Measurements from ENCODE around the gene LRRC47.

The LRRC47 gene

GRCh38 chr1:3746389-3746829, 49.9 kb downstream of the LRRC47 start:
- no peak for DNase-seq

DNA sequence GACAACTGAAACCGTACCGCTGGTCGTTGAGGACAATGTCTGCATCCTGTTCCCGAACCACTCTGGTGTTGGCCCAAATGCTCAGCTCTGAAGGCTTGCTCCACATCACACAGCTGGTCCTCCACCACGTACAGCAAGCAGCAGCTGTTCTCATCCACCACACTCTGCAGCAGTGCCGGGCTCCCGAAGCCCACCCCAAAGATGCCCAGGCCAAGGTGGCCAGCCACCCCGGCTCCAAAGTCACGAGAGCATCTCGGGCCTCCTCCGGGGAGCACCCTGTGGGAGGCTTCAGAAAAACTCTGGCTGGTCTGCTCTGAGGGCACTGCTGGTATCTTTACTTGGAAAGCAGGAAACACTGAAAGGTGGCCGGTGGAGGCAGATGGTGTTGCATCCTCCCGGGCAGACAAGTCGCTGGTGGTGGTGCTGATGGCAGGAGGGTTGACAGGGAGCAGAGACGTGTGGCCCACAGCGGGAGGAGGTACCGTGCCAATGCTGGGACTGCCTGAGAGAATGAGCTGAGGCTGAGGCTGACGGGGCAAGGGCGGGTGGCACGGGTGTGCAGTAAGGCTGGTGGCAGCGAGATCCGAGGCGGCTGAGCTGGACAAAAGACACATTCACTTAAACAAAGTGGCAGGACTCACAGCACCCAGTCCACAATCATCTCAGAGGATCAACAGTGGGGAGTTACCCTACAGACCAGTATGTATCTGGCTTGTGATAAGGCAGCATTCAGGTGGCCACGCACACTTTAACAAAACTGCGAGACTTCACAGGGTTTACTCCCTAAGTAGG, 50.5 kb downstream of the LRRC47 start:
- DNase-seq: no peak

- DNase-seq: no peak
Observed at GRCh38 chr1:3745071-3745470, 51.2 kb downstream of the LRRC47 start.

GRCh38 chr1:3744646-3745045, 51.7 kb downstream of the LRRC47 start:
- DNase-seq: no peak

DNA sequence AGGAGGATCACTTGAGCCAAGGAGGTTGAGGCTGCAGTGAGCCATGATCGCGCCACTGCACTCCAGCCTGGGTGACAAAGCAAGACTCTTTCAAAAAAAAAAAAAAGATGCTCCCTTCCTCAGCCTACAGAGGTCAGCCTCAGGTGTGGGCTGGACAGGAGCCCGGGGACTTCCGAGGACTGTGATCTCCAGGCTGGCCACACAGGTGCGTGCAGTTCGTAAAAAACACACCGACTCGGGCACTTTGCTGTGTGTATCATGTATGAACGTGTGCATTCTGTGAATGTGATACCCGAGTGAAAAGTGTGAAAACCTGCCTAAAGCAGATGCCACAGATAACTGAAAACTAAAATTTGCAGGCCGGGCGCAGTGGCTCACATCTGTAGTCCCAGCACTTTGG, 52.5 kb downstream of the LRRC47 start:
- no peak for DNase-seq

DNA sequence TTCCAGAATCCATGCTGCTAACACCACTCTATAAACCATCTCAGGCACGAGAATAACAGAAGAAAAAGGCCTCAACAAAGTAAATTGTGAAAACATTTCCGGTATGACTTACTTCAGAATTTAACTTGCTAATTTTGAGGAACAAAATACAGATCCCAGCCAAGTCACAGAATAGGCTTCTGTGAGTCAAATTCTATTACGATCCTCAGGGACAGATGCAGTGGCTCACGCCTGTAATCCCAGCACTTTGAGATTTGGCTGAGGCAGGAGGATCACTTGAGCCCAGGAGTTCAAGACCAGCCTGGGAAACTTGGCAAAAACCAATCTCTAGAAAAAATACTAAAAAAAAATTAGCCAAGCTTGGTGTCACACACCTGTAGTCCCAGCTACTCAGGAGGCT, 52.9 kb downstream of the LRRC47 start:
- DNase-seq: no peak

DNA sequence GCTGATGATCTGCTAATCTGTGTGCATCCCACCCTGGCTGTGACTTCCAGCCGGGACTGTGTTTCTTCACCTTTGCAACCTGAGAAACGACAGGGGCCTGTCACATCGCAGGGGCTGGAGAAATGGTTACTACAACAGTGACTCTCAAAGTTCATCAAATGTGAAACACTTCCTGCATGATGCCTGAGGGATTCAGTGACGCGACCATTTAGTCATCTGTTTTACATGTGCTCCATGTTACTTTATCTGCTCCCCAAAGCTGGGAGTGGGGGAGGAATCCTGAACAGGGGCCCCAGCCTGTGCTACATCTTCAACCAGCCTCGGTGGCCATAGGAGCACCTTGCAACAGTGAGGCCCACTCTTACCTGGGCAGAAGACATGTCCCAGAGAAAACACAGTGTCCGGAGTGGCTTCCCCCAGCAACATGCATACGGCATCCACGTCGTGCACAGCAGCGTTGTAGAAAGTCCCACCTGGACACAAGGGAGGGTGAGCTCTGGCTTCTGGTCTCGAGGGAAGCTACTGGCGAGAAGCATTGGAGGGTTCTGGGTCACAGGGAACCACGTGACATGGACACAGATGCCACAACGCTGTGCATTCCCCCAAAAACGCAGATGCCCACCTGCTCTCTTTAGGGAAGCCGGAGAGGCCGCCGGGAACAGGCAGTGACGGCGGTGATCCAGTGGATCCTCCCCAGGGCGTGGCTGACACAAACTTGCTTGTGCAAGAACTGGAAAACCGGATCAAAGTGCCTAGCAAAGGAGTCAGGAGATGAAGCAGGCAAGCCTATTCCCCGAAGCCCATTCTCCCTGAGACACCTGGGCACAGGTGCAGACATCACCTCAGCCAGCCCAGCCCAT, 53.6 kb downstream of the LRRC47 start:
- DNase-seq: no peak

DNA sequence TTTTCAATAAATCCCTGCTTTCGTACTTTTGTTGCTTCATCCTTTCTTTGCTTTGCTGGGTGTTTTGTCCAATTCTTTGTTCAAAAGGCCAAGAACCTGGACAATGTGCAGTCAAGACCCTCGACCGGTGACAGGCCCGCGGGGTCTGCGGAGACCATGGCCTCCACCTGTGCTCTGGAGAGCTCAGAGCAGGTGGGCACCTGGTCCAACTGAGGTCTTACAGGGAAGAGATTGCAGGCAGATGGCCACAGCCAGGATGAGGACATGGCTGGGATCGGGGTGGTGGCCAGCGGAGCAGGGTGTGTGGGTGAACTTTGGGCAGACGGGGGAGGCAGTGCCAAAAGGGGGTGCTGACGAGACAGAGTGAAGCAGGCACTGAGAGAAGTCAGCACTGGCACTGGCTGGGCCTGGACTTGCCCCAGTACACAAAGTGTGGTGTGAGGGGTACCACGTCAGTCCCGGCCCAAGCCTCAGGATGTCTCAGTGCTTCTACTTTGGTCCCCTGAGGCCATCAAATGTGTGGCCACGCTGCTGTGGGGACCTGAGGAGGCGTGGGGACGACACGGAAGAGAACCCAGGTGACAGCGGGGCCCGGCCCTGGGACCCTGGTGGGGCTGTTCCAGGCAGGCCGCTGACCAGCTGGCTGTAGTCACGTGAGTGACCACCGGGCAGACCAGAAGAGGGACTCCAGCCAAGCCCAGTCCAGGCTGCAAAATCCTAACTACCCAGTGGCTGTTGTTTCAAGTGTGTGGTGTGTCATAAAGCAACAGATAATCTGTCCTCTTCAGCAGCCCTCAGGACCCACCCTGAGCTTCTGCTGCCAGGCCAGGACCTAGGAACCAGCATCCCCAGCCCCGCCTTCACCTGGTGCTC, 54.5 kb downstream of the LRRC47 start:
- no peak for DNase-seq

GRCh38 chr1:3740752-3741151, 55.5 kb downstream of the LRRC47 start:
- no peak for DNase-seq

DNA sequence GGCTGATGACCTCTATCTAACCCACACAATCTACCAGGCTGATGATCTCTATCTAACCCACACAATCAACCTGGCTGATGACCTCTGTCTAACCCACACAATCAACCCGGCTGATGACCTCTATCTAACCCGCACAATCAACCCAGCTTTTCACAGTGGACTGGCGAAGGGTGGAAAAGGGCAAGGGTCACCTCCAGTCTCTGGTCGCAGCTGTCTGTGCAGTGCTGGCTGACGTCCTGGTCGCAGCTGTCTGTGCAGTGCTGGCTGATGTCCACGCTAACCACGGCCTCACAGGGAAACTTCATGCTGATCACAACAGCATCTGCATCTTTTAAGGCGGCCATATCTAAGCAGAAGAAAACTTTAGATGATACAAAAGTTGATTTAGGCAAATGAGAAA, 56.3 kb downstream of the LRRC47 start:
- DNase-seq: no peak

DNA sequence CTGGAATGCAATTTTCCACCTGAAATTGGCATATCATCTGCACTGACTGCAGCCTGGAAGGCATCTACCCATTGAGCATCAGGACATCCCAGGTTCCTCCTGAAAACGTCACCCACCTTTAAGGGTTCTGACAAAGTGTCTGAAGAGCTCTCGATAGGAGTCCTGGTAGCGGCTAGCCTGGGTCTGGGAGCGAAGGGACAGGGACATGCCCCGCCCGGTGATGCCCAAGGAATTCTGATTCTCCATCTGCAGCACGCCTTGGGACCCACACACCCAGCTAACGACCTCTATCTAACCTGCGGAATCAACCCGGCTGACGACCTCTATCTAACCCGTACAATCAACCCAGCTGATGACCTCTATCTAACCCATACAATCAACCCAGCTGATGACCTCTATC, 57.4 kb downstream of the LRRC47 start:
- no peak for DNase-seq

DNA sequence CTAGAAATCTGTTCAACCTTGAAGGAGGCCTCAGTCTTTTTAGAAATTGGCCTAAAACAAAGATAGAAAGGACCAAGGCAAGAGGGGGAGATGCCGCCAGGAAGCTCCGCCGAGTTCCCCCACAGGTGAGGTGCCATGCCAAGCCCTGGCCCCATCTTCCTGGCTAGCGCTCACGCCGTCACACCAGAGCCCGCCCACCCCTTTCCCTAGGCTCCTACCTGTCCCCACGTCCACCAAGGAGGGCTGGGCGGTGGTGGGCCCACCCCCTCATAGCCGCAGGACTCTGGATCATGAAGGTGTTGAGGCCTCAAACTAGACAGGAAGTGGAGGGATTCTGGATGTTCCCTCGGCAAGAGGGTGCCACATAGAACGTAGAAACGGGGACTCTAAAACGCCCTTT, 59.6 kb downstream of the LRRC47 start:
- no peak for DNase-seq

DNA sequence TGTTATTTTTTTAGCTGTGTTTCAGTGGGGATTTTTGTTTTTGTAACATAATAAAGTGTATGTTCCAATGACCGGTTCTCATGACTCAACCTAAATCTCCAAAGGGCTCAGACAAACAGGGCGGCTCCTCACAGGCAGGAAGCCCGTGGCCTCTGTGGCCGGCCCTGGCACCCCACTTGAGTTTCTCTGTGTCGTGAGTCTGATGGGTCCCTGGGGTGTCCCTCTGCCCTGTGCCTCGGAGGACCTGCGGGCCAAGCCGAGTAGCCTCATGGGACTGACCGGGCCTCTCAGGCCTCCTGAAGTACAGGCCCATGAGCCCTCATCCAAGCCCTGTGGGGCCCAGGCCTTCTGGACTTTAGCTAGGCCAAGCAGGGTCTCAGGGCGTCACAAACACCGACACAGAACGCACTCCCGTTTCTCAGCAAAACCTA, 60.2 kb downstream of the LRRC47 start:
- no peak for DNase-seq

DNA sequence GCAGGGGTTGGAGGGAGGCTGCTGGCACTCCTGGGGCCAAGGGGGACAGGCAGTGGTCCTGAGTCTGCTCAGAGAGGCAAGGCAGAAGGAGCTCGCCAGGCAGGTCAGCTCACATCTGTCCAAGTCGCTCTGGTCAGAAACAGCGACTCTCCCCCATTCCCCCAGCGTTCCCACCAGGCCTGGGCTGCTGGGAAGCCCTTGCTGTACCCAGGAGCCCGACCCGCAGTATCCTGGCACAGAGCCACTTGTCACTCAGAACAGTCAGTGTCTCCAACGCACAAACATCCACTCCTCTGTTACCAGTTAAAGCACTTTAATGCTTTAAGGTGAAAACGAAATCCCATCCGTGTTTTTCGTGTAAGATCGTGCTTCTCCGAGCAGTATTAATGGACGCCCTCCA, 60.6 kb downstream of the LRRC47 start:
- DNase-seq: no peak

- no peak for DNase-seq
Observed at GRCh38 chr1:3735027-3735681, 61.1 kb downstream of the LRRC47 start.

DNA sequence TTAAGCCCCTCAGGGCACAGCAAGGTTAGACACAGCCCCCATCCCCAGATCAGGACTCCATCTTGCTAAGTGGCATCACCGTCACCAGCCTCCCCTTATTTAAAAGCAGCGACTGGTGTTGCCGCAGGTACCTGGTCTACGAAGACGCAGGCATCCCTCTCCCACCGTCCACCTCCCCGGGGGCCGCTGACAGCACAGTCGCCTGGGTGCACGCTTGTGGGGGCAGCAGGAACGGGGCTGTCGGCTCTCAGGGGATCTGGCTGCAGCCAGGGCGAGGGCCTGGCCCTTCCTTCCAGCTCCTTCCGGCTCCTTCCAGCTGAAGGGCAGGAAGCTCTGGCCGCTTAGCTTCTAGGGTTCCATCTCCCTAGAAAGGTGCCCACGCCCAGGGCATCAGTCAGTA, 61.7 kb downstream of the LRRC47 start:
- no peak for DNase-seq

- DNase-seq: no peak
Observed at GRCh38 chr1:3733883-3734589, 62.3 kb downstream of the LRRC47 start.

DNA sequence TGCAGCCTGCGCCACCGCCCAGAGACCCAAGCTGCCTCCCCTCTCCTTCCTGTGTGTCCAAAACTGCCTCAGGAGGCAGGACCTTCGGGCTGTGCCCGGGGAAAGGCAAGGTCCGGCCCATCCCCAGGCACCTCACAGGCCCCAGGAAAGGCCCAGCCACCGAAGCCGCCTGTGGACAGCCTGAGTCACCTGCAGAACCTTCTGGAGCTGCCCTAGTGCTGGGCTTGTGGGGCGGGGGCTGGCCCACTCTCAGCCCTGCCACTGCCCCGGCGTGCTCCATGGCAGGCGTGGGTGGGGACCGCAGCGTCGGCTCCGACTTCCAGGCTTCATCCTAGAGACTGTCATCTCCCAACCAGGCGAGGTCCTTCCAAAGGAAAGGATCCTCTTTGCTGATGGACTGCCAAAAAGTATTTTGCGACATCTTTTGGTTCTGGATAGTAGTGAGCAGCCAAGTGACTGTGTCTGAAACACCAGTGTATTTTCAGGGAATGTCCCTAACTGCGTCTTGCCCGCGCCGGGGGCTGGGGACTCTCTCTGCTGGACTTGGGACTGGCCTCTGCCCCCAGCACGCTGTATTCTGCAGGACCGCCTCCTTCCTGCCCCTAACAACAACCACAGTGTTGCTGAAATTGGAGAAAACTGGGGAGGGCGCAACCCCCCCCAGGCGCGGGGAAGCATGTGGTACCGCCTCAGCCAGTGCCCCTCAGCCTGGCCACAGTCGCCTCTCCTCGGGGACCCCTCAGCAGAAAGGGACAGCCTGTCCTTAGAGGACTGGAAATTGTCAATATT, 63.0 kb downstream of the LRRC47 start:
- DNase-seq: no peak

- no peak for DNase-seq
Observed at GRCh38 chr1:3732434-3733093, 63.7 kb downstream of the LRRC47 start.
